HepG2 (cell line): ENCODE measurements around the gene ITPK1. TPM values are rescaled to one million over a fixed set of nuclear protein-coding genes. Genes with fewer than 3 reads are reported as not detected.

ENCODE experiments used
- ATAC-seq: fragments of 200-7000 bp; cut with Tn5 transposase; 3 replicates; pipeline ENCODE4 v1.9.1; 2020; ENCODE audit warnings: mild to moderate bottlenecking, moderate library complexity
- BruUV-seq: library from RNA; stranded (reverse); fragments of 400-500 nt; replicated peaks from 2 replicates; lab custom pipeline; 2021; lab: Mats Ljungman, UMichigan
- CTCF ChIA-PET: fragments of 300-600 bp; formaldehyde crosslinking; extraction: SDS; loops from one replicate; lab custom pipeline; 2021; ENCODE audit warnings: low total read pairs, inconsistent platforms, low intra/inter-chr PET ratio; lab: Yijun Ruan, JAX
- POLR2A ChIA-PET: fragments of 350-600 bp; sonication (Branson Sonifier 250); formaldehyde crosslinking; loops from one replicate; lab custom pipeline; 2020; ENCODE audit warnings: antibody characterized with exemption, inconsistent platforms; lab: Yijun Ruan, JAX
- DNase-seq: peaks from one replicate; pipeline ENCODE4 v3.0.0-alpha.2; 2015; ENCODE audit warnings: low spot score
- FAIRE-seq: peaks from 3 replicates; lab custom pipeline; 2011; peaks lifted over from hg19 to GRCh38; lab: Jason Lieb, UNC
- H2AFZ ChIP-seq: one replicate; pipeline ENCODE4 v1.6.1; 2011; ENCODE audit warnings: low read length, inconsistent platforms
- H3K27ac ChIP-seq: fragments of 300-600 bp; 3 replicates; pipeline ENCODE4 v1.8.0; 2011; ENCODE audit warnings: mixed run types, mild to moderate bottlenecking, mixed read lengths, low read length, inconsistent platforms; ENCODE audit not compliant: insufficient read depth; ENCODE audit errors: extremely low read length
- H3K27me3 ChIP-seq, 2 experiments: fragments of 200-600 bp in 1 of 2; 2 replicates in 1 of 2; 3 replicates in 1 of 2; pipeline versions ENCODE4 v1.6.0 to v1.8.0; 2011; ENCODE audit warnings: low read length in 2 of 2, mild to moderate bottlenecking in 2 of 2, moderate library complexity in 2 of 2, inconsistent platforms in 1 of 2; ENCODE audit not compliant: insufficient read depth in 2 of 2, control insufficient read depth in 1 of 2
- H3K36me3 ChIP-seq, 2 experiments: fragments of 200-600 bp in 1 of 2; replicated peaks in 1 of 2; 2 replicates in 1 of 2; 3 replicates in 1 of 2; pipeline versions ENCODE4 v1.5.1 to v1.8.0; 2011; ENCODE audit warnings: low read length in 2 of 2, inconsistent platforms in 1 of 2; ENCODE audit not compliant: insufficient read depth in 2 of 2, control insufficient read depth in 1 of 2
- H3K4me1 ChIP-seq: 2 replicates; pipeline ENCODE4 v1.5.1; 2012; ENCODE audit warnings: low read length, inconsistent platforms; ENCODE audit not compliant: insufficient read depth
- H3K4me2 ChIP-seq: 2 replicates; pipeline ENCODE4 v1.6.0; 2011; ENCODE audit warnings: low read depth, low read length, inconsistent platforms
- H3K4me3 ChIP-seq, 3 experiments: fragments of 200-600 bp in 1 of 3; sonication (generic), shearing (Covaris generic) in 1 of 3; replicated peaks in 1 of 3; 2 replicates each; pipeline ENCODE4 v1.5.1; 2011 to 2016; ENCODE audit warnings: low read length in 3 of 3, inconsistent platforms in 2 of 3, low read depth in 2 of 3, mild to moderate bottlenecking in 2 of 3, control low read depth in 1 of 3, mixed read lengths in 1 of 3; ENCODE audit not compliant: insufficient read depth in 1 of 3
- H3K79me2 ChIP-seq: one replicate; pipeline ENCODE4 v1.6.1; 2011; ENCODE audit warnings: low read length, inconsistent platforms; ENCODE audit not compliant: insufficient read depth
- H3K9ac ChIP-seq: 2 replicates; pipeline ENCODE4 v1.6.0; 2011; ENCODE audit warnings: mild to moderate bottlenecking, low read depth, low read length, inconsistent platforms; ENCODE audit not compliant: insufficient read depth
- H3K9me3 ChIP-seq: 2 replicates; pipeline ENCODE4 v1.5.1; 2012; ENCODE audit warnings: mild to moderate bottlenecking, low read length
- H4K20me1 ChIP-seq: 2 replicates; pipeline ENCODE4 v1.6.0; 2011; ENCODE audit warnings: inconsistent platforms, mild to moderate bottlenecking, low read length, moderate library complexity; ENCODE audit not compliant: insufficient read depth
- ARNTL ChIP-seq: sonication (generic); formaldehyde crosslinking; IDR thresholded peaks from 2 replicates; pipeline ENCODE4 v1.4.0; 2020; ENCODE audit warnings: mild to moderate bottlenecking, missing genetic modification reagents
- ETV6 ChIP-seq: sonication (generic); formaldehyde crosslinking; conservative IDR thresholded peaks from 2 replicates; pipeline ENCODE4 v1.4.0; 2020; ENCODE audit warnings: missing genetic modification reagents
- REPIN1 ChIP-seq: sonication (generic); formaldehyde crosslinking; IDR thresholded peaks from 2 replicates; pipeline ENCODE4 v1.8.0; 2022; ENCODE audit warnings: missing genetic modification reagents, low read depth, mild to moderate bottlenecking, borderline replicate concordance
- REXO4 ChIP-seq: sonication (generic); formaldehyde crosslinking; IDR thresholded peaks from 2 replicates; pipeline ENCODE4 v1.8.0; 2022; ENCODE audit warnings: missing genetic modification reagents, mild to moderate bottlenecking, borderline replicate concordance
- RFXAP ChIP-seq: sonication (generic); formaldehyde crosslinking; IDR thresholded peaks from 2 replicates; pipeline ENCODE4 v1.4.0; 2020; ENCODE audit warnings: missing genetic modification reagents, borderline replicate concordance
- ZNF234 ChIP-seq: sonication (generic); formaldehyde crosslinking; conservative IDR thresholded peaks from 2 replicates; pipeline ENCODE4 v1.5.1; 2020; ENCODE audit warnings: mild to moderate bottlenecking, missing genetic modification reagents
- ZNF766 ChIP-seq: sonication (generic); formaldehyde crosslinking; IDR thresholded peaks from 2 replicates; pipeline ENCODE4 v1.5.0; 2020; ENCODE audit warnings: missing genetic modification reagents, borderline replicate concordance
- ZSCAN22 ChIP-seq: sonication (generic); formaldehyde crosslinking; IDR thresholded peaks from 2 replicates; pipeline ENCODE4 v1.4.0; 2020; ENCODE audit warnings: mild to moderate bottlenecking, missing genetic modification reagents
- WGBS: methylation state at CpG from one replicate; pipeline ENCODE4 v1.1.6; 2017; ENCODE audit warnings: low lambda C conversion rate; 5-methylcytosine and 5-hydroxymethylcytosine counted together
- in situ Hi-C: cut with HindIII; loops from 2 replicates; pipeline ENCODE4 v1.10.0; 2017; ENCODE audit warnings: low pct_unique_long_range_greater_than_20kb; ENCODE audit not compliant: extremely low pct_ligation_motif_present
- intact Hi-C: fragments of 100-400 bp; cut with micrococcal nuclease; formaldehyde crosslinking; loops from one replicate; pipeline ENCODE4 v1.10.0; 2022; ENCODE audit not compliant: unreplicated experiment
- polyA plus RNA-seq, 8 experiments: library from polyadenylated mRNA; depleted of rRNA in 3 of 8; stranded (reverse) in 7 of 8; unstranded in 1 of 8; fragments of >200 nt; fragmentation: Illumina TruSeq in 4 of 8; extraction: Trizol in 4 of 8; gene quantifications; 2 replicates each; pipeline versions ENCODE4 v1.2.1 to v1.2.3, GENCODE V29; 2011 to 2016; ENCODE audit warnings: low read depth in 4 of 8, missing spikeins in 1 of 8, mixed read lengths in 1 of 8; ENCODE audit not compliant: insufficient read depth in 1 of 8
- total RNA-seq, 5 experiments: library from RNA; depleted of rRNA; stranded (reverse); fragments of >200 nt; fragmentation: Illumina TruSeq; extraction: Trizol; gene quantifications; 2 replicates each; pipeline ENCODE4 v1.2.3, GENCODE V29; 2016; ENCODE audit warnings: low read depth in 1 of 5
- TF ChIP-seq, protein P1 (sequence below): sonication (generic); formaldehyde crosslinking; IDR thresholded peaks from 2 replicates; pipeline ENCODE4 v1.5.1; 2020; ENCODE audit warnings: missing genetic modification reagents, mild to moderate bottlenecking, borderline replicate concordance
- TF ChIP-seq, protein P2 (sequence below): sonication (generic); formaldehyde crosslinking; IDR thresholded peaks from 2 replicates; pipeline ENCODE4 v1.4.0; 2020; ENCODE audit warnings: missing genetic modification reagents

Gene ITPK1
- total and polyA plus RNA-seq, 2 of the 13 experiments (the other 11 are each of a cell fraction or from before 2014, with no cell fraction given) = 20.5 to 47.5 TPM

- Histone ChIP-seq H3K4me1 (no peaks in the 10 kb centered on the region), H3K9me3 (no peaks in the 10 kb centered on the region), H4K20me1 (0 out of 2 replicates have a peak, but pooled peaks cover 4% of the 10 kb centered on the region), H2AFZ (no peak overlapping the region), H3K36me3 (no peaks in the 10 kb centered on the region), H3K27ac (no peak overlapping the region), H3K9ac (no peak overlapping the region), H3K79me2 (no peaks in the 10 kb centered on the region), H3K27me3 (peaks cover 2 to 3% of the 10 kb centered on the region in 2 experiments; a peak in 2 of 5 replicates), H3K4me2 (no peak overlapping the region), H3K4me3 (no peak overlapping the region)
- no peak for TF ChIP-seq ZNF234 (CRISPR knock-in tag)
- TF ChIP-seq, protein P1, sequence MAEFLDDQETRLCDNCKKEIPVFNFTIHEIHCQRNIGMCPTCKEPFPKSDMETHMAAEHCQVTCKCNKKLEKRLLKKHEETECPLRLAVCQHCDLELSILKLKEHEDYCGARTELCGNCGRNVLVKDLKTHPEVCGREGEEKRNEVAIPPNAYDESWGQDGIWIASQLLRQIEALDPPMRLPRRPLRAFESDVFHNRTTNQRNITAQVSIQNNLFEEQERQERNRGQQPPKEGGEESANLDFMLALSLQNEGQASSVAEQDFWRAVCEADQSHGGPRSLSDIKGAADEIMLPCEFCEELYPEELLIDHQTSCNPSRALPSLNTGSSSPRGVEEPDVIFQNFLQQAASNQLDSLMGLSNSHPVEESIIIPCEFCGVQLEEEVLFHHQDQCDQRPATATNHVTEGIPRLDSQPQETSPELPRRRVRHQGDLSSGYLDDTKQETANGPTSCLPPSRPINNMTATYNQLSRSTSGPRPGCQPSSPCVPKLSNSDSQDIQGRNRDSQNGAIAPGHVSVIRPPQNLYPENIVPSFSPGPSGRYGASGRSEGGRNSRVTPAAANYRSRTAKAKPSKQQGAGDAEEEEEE (CRISPR knock-in tag) = no peak
- no peak for TF ChIP-seq ARNTL (CRISPR knock-in tag)
- no peak for TF ChIP-seq ETV6 (CRISPR knock-in tag)
- TF ChIP-seq REXO4 (CRISPR knock-in tag) = no peak
- TF ChIP-seq ZSCAN22 = no peak
- no peak for TF ChIP-seq RFXAP (CRISPR knock-in tag)
- TF ChIP-seq, protein P2, sequence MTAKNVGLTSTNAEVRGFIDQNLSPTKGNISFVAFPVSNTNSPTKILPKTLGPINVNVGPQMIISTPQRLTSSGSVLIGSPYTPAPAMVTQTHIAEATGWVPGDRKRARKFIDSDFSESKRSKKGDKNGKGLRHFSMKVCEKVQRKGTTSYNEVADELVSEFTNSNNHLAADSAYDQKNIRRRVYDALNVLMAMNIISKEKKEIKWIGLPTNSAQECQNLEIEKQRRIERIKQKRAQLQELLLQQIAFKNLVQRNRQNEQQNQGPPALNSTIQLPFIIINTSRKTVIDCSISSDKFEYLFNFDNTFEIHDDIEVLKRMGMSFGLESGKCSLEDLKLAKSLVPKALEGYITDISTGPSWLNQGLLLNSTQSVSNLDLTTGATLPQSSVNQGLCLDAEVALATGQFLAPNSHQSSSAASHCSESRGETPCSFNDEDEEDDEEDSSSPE = no peak
- TF ChIP-seq ZNF766 (CRISPR knock-in tag) = no peak
- TF ChIP-seq REPIN1 (CRISPR knock-in tag) = no peak
- CTCF ChIA-PET = no interaction called here
- intact Hi-C loops = no loop called here
- POLR2A ChIA-PET = no interaction called here
- DNase-seq (no peak), FAIRE-seq (no peak), ATAC-seq (no peak)
- in situ Hi-C loops = no loop called here
- no TSS peak for BruUV-seq
- 32% methylated on average over 10 of the region's 14 CpGs for WGBS
These were observed 198.4 kb downstream of the ITPK1 start for GRCh38 chr14:92917041-92917940.
